Epidermal melanocyte (primary cell): ENCODE data around the gene NUB1.
A peak's percentile ranks its signal among the peaks of the same experiment; 100 is the strongest.

ENCODE experiments used
- DNase-seq: peaks from one replicate; pipeline ENCODE4 v3.0.0; 2011; ENCODE audit warnings: low spot score; ENCODE audit not compliant: insufficient read length

Gene NUB1

GRCh38 chr7:151345576-151346469 is 4.2 kb downstream of the NUB1 start:
- no peak for DNase-seq

DNA sequence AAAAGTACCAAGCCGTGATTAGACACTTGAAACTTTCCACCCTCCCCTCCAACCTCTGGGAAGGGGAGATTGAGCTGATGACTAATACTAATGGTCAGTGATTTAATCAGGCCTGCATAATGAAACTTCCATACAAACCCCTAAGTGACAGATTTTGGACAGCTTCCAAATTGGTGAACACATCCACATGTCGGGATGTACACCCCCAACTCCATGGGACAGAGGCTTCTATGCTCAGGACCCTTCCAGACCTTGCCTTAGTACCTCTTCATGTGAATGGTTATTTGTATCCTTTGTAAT is 4.8 kb downstream of the NUB1 start:
- no peak for DNase-seq

DNA sequence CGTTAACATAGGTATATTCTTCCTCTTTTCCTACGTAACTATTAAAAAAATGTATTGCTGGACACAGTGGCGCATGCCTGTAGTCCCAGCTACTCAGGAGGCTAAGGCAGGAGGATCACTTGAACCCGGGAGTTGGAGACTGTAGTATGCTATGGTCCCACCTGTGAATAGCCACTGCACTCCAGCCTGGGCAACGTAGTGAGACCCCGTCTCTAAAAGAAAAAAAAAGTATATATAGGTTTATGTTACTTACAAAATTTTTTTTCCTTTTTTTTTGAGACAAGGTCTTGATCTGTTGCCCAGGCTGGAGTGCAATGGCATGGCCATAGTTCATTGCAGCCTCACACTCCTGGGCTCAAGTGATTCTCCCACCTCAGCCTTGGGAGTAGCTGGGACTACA is 5.6 kb downstream of the NUB1 start:
- no peak for DNase-seq

- no peak for DNase-seq
These were observed 7.4 kb downstream of the NUB1 start for GRCh38 chr7:151348970-151349369.

DNA sequence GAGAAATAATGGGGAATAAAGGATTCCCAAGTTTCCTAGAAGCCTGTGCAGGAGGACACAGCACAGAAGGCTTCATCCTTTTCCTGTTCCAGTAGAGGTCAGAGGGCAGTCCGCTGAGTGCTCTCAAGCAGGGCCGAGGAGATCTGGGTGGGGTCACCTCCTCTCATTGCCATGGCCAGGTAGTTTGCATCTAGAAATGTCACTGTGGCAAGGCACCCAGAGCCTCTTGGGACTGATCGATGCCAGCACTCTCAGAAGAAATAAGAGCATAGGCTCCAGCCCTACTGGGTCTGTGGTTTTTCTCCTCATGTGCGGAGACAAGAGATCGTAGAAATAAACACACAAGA is 7.9 kb downstream of the NUB1 start:
- no peak for DNase-seq

DNA sequence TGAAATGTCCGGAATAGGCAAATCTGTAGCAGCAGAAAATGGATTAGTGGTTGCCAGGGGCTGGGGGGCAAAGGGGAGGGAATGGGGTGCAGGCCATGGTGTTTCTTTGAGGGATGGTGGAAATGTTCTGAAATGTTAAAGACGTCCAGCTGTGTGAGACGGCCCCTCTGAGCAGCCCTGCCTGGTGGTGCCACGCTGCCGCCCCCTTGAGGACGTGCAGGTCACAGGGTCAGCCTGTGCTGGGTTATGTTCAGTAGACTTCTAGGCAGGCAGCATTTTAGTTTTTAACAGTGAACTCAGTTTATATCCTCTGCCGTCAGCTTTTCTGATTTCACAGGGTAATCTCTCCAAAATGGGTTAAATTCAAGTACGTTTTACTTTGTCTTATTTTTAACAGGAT is 9.4 kb downstream of the NUB1 start:
- no peak for DNase-seq

DNA sequence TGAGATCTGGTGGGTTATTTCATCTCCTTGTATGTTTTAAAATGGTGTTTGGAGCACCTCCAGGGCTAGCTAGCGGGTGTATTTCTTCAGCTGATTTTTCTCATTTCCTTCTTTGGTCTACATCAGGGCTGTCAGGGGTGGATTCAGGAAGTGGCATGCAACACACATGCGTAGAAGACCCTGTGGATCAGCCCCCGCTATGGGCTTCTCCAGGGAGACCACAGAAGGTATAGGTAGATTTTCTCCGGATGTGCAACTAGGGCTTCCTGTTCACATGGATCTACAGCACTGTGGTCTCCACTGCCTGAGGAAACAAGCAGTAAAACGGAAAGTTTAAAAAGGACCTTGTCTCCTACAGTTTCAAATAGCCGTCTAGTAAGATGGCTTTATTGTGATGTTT is 10.4 kb downstream of the NUB1 start:
- no peak for DNase-seq

DNA sequence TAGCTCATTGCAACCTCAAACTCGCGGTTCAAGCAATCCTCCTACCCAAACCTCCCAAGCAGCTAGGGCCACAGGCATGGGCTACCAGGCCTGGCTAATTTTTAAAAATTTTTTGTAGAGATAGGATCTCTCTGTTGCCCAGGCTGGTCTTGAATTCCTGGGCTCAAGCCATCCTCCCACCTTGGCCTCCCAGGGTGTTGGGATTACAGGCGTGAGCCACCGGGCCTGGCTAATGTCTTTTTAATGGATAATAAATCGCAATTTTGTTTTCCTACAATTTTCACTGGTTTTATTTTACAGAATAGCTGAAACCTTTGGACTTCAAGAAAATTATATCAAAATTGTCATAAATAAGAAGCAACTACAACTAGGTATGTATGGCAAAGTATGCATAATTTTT is 10.9 kb downstream of the NUB1 start:
- DNase-seq = no peak

DNA sequence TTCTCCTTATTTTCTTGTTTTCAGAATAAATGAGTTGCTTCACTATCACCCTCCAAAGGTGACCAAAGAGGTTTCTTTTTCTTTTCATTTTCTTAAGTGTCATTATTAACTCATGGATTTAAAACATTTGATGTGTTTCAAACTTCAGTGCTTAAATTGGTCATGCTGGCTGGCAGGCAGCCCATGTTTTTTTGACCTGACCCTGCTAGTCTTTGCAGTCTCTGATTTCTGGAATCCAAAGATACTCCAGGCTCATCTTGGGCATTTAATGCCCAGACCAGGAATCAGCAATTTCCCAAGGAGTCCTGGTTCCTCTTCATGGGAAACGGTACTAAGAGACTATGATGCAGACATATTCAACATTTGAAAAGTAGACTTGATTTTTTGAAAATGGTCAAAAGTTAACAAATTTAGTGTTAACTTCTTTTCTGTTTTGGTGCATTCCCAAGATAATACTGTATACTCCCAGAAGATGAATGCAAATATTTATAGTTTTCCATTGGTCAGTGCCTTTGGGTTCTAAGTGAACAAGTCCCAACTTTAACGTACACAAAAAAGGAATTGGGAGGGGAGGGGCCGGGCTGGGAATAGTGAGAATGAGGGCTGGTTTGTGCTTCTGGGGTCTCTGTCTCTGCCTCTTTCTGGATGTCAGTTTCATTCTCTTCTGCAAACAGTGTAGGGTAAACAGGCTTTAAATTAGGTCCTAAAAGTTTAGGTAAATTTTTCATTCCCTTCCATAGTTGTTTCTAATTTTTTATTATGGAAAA is 19.8 kb downstream of the NUB1 start:
- DNase-seq = no peak

- DNase-seq = no peak
These were observed 21.6 kb downstream of the NUB1 start for GRCh38 chr7:151363182-151363581.

- DNase-seq = no peak
These were observed 24.7 kb downstream of the NUB1 start for GRCh38 chr7:151366166-151366879.

- DNase-seq = no peak
These were observed 25.2 kb downstream of the NUB1 start for GRCh38 chr7:151366880-151367222.

DNA sequence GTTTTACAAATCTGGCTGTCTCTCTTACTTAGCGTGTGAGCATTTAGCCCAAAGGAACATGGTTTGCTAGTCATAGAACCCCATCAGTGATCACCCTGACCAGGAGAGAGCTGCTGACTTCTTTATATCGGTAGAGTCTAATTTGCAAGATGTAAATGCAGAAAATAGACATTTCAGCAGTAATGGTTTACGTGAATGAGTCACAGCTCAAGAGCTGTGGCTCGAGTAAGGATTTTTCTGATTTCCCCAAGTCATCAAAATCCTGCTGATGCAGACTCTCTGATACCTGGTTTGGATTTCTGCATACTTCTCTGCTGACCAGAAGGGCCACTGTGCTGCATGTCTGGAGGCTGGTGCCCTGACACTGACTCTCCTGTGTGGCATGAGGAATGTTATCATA is 25.7 kb downstream of the NUB1 start:
- no peak for DNase-seq

GRCh38 chr7:151368136-151368571 is 26.5 kb downstream of the NUB1 start:
- peak; percentile 66 for DNase-seq

DNA sequence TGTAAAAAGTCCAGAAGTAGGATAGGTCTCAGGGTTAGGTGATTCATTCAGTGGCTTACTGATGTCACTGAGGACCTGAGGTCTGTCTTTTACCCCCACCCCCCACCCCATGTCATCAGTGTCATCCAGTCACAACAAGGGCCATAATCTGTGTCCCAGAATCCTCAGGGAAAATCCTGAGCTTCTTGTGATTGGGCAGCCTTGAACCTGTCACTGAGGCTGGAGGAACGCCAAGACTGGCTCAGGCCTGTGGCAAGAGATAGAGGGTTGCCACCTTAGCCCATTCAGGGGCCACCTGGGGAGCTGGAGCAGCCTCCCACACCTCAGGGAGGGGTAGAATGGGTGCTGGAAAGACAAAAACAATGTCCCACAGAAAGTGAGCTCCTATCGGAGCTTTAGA is 29.7 kb downstream of the NUB1 start:
- no peak for DNase-seq

GRCh38 chr7:151372612-151373265 is 31.1 kb downstream of the NUB1 start:
- DNase-seq = no peak

- no peak for DNase-seq
These were observed 32.0 kb downstream of the NUB1 start for GRCh38 chr7:151373599-151373998.

DNA sequence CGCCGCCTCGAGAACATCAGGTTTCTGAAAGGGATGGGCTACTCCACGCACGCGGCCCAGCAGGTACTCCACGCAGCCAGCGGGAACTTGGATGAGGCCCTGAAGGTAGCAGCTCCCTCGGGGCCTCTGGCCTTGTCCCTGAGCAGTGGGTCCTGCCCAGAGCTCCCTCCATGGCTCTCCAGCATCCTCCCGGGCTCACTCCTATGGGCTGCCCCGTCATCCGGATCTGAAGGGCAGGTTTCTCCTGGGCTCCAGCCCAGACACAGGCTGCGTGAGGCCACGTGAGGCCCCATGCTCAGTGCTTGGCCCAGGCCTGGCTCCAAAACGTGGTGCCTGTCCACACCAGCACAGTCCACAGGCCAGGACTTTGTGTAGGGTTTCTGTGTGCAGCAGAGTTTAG is 32.5 kb downstream of the NUB1 start:
- DNase-seq = no peak

DNA sequence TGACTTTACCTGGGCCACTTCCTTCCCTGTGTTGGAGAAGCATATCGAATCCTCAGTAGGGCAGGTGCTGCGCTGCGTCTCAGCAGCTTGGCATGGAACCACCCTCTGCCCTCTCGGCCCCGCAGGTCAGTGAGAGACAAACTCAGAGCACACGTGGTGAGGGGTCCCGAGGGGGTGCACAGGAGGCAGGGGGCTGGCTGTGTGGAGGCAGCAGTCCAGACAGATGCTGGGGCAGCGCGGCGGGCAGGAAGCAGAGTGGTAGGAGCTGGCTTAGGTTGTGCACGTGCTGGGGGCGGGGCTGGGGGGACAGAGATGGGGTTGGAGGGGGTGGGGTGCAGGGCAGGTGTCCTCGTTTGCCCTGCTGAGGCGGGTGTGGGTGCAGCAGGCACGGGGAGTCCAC is 33.1 kb downstream of the NUB1 start:
- DNase-seq = no peak

- no peak for DNase-seq
These were observed 34.1 kb downstream of the NUB1 start for GRCh38 chr7:151375530-151376217.

- peak; percentile 12 for DNase-seq
These were observed 34.7 kb downstream of the NUB1 start for GRCh38 chr7:151376218-151376902.
